Small intestine (tissue), 7 donors: ENCODE results near the gene UBE2N. TPM values are rescaled to one million over a fixed set of nuclear protein-coding genes. Genes with fewer than 3 reads are reported as not detected.
"Not testable (repeated sequence)": the region's sequence is repeated elsewhere in the genome, so short reads cannot be mapped to it uniquely, and the experiment has no call there.

Experiments
- DNase-seq, 2 donors: peaks; one replicate each; pipeline versions ENCODE4 v3.0.0 to v3.0.0-alpha.2; 2013
- FAIRE-seq: peaks from 2 replicates; lab custom pipeline; 2012; peaks lifted over from hg19 to GRCh38; lab: Jason Lieb, UNC
- H3K27ac ChIP-seq, 3 donors: one replicate each; pipeline ENCODE4 v1.5.1; 2013; ENCODE audit warnings: low read length in 2 of 3, mild to moderate bottlenecking in 2 of 3, control low read depth in 1 of 3, inconsistent platforms in 1 of 3, low read depth in 1 of 3, moderate library complexity in 1 of 3
- H3K27me3 ChIP-seq, 3 donors: one replicate each; pipeline ENCODE4 v1.6.1; 2013; ENCODE audit warnings: low read length in 3 of 3, inconsistent platforms in 1 of 3; ENCODE audit not compliant: control insufficient read depth in 3 of 3, insufficient read depth in 3 of 3
- H3K36me3 ChIP-seq, 3 donors: one replicate each; pipeline ENCODE4 v1.6.1; 2013; ENCODE audit warnings: low read length in 3 of 3, inconsistent platforms in 1 of 3, low read depth in 1 of 3, mild to moderate bottlenecking in 1 of 3, moderate library complexity in 1 of 3; ENCODE audit not compliant: control insufficient read depth in 3 of 3, insufficient read depth in 2 of 3
- H3K4me1 ChIP-seq, 3 donors: one replicate each; pipeline ENCODE4 v1.6.1; 2013; ENCODE audit warnings: low read length in 2 of 3, inconsistent platforms in 1 of 3, low read depth in 1 of 3, mild to moderate bottlenecking in 1 of 3, moderate library complexity in 1 of 3; ENCODE audit not compliant: control insufficient read depth in 3 of 3, insufficient read depth in 2 of 3
- H3K4me3 ChIP-seq, 3 donors: one replicate each; pipeline ENCODE4 v1.5.1; 2013; ENCODE audit warnings: low read length in 3 of 3, control low read depth in 1 of 3, inconsistent platforms in 1 of 3, low read depth in 1 of 3, mild to moderate bottlenecking in 1 of 3, moderate library complexity in 1 of 3
- H3K9me3 ChIP-seq, 2 donors: one replicate each; pipeline ENCODE4 v1.6.1; 2013; ENCODE audit warnings: low read depth in 1 of 2, low read length in 1 of 2; ENCODE audit not compliant: control insufficient read depth in 2 of 2, insufficient read depth in 1 of 2
- WGBS, 3 donors: extraction: QIAGEN DNeasy Blood & Tissue Kit; methylation state at CpG; one replicate each; pipeline ENCODE4 v1.1.7; 2013; 5-methylcytosine and 5-hydroxymethylcytosine counted together
- polyA plus RNA-seq, 4 donors: library from polyadenylated mRNA; stranded (reverse) in 3 of 4; unstranded in 1 of 4; fragments of 200-250 nt in 3 of 4; fragments of 120-200 nt in 1 of 4; gene quantifications; one replicate each; pipeline versions ENCODE4 v1.2.1 to v1.2.3, GENCODE V29; 2013
- donor health status: healthy with polysubstance abuse.
- donor health status: control.
- donor health status: control.
- donor health status: Bipolar disorder and iron deficiency.
- donor health status: healthy.

UBE2N gene
- polyA plus RNA-seq, 4 donors = 47.0 to 87.8 (median 59.9) TPM

DNA sequence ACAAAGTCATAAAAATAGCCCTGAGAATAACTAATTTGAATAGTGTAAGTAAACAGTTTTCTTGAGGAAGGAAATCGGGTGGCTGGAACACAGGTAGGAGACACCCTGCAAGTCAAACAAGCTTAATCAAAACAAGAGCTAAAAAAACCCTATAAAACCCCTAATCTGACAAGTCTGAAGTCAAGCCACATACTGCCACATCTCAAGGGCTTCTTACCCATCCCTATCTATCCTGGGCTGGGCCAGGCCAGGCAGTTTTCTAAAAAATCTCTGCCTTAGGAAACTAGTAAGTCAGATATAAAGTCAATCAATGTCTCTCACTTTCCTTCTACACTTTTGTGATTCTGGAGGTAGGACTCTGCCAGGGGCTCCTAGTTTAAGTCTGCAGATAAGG lies 15.3 kb downstream of the UBE2N start:
- Histone ChIP-seq H3K27ac (peak overlapping the region in 1 of 3 donors; percentile 44), H3K4me3 (no peak overlapping the region)
- FAIRE-seq = no peak

DNA sequence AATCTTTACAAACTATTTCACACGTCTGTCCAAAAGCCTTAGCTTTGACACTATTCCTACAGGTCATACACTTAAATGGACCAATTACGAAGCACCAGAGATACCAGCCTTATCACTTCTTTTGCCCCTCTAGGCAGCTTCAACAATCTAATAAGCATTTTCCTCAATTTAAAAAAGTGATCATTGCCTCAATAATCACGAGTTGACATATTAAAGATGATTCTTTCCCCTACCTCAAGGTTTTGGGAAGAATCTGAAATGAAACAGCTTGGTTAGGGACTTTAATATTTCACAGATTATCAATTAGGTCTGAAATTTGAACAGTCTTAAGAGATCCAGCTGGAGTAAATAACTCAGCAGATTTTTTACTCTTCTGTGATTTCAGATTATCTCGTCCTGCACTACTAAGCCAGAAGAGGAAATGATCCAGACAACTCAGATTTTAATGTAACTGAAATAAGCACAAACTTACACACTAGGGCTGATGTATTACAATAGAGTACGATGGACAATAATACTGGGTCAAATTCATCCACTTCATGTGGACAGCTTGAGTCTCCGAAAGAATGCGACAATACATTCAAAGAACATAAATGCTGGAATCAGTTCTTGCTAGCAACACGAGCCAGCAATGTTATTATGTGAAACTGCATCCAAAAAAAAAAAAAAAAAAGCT lies 15.9 kb downstream of the UBE2N start:
- H3K36me3 ChIP-seq = no peaks in the 10 kb centered on the region
- WGBS, 3 donors = 52 to 79% (median 72%) methylated on average over 8 of the region's 8 CpGs
- FAIRE-seq (no peak), DNase-seq (no peak)
- H3K9me3 ChIP-seq = no peaks in the 10 kb centered on the region
- H3K4me1 ChIP-seq = peaks cover 4 to 10% (median 8%) of the 10 kb centered on the region in 3 donors
- H3K27ac ChIP-seq = no peak overlapping the region
- H3K4me3 ChIP-seq = no peak overlapping the region
- no peaks in the 10 kb centered on the region for H3K27me3 ChIP-seq

More for the DNA sequence above, 15.3 kb downstream of the UBE2N start:
- no peak for DNase-seq
- Histone ChIP-seq H3K4me1 (peaks cover 4 to 11% (median 8%) of the 10 kb centered on the region in 3 donors), H3K27me3 (no peaks in the 10 kb centered on the region), H3K9me3 (no peaks in the 10 kb centered on the region), H3K36me3 (no peaks in the 10 kb centered on the region)
- 13 to 63% (median 38%) methylated on average over 1 of the region's 1 CpG for WGBS, 3 donors

DNA sequence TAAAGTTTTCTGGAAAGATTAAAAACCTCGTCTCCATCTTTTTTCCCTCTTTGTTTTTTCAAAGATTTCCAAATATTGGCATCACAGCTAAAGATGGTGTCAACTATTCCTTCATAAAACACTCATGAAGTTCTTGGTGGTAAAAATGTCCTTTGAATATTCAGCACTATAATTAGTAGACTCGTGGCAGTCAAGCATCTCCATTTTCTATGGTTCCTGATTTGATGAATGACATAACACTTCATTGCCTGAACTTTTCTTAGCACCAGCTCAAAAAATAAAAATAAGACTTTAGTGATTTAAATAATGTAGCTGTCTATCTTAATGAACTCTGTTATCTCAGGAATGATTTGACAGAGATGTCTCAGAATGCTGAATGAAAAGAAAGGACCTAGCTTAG lies 19.7 kb downstream of the UBE2N start:
- no peak for FAIRE-seq
- peaks cover 0 to 3% (median 0%) of the 10 kb centered on the region in 3 donors for H3K36me3 ChIP-seq
- H3K27ac ChIP-seq = no peak overlapping the region
- H3K4me3 ChIP-seq = no peak overlapping the region
- DNase-seq = no peak
- no peaks in the 10 kb centered on the region for H3K27me3 ChIP-seq
- 61 to 71% (median 63%) methylated on average over 2 of the region's 2 CpGs for WGBS, 3 donors
- no peaks in the 10 kb centered on the region for H3K9me3 ChIP-seq
- H3K4me1 ChIP-seq = peaks cover 4 to 10% (median 6%) of the 10 kb centered on the region in 3 donors

DNA sequence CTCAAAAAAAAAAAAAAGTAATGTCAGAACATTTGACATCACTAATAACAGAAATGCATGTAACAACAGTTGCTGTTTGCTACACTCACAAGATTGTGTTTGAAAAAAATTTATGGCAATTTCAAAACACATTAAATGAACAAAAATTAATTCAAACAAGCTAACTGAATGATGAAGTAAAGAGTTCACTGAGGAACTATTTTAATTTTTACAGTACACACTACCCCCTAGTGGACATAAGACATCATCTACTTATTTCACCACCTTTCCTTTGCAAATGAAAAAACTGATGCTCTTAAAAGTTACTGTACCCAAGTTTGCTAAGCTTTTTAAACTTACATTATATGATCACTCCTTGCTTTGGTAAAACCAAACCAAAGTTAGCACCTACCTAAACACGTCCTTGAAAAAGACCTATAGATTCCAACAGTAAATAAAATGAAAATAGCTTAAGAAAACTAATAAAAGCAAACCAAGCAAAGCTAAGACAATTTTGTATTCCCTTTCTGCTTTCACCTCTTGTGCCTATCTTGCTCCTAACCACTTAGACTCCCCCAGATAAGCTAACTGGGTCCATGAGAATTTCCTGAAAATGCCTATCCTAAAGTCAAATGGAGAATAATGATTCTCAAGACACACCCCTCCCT lies 22.2 kb downstream of the UBE2N start:
- 16 to 38% (median 21%) methylated on average over 1 of the region's 1 CpG for WGBS, 3 donors
- no peak overlapping the region for H3K4me3 ChIP-seq
- peaks cover 0 to 3% (median 0%) of the 10 kb centered on the region in 3 donors for H3K36me3 ChIP-seq
- peaks cover 0 to 9% (median 0%) of the 10 kb centered on the region in 3 donors for H3K4me1 ChIP-seq
- H3K27me3 ChIP-seq = no peaks in the 10 kb centered on the region
- FAIRE-seq (peak; percentile 57), DNase-seq (peak; percentile 61 to 65)
- no peaks in the 10 kb centered on the region for H3K9me3 ChIP-seq
- no peak overlapping the region for H3K27ac ChIP-seq

DNA sequence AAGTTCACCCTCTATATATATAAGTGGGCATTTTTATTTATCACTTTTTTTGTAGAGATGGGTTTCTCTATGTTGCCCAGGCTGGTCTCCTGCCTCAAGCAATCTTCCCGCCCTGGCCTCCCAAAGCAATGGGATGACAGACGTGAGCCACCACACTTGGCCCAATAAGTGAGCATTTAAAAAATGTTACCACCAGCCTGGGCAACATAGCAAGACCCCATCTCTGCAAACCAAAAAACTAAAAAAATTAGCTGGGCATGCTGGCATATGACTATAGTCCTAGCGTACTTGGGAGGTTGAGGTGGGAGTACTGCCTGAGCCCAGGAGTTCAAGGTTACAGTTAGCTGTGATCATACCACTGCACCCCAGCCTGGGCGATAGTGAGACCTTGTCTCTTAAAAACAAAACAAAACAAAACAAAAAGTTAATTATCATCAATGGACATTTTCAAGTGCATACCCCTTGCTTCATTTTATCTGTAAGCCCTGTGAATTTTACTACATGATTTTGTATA lies 23.7 kb downstream of the UBE2N start:
- FAIRE-seq (no peak), DNase-seq (no peak)
- H3K4me3 ChIP-seq = no peak overlapping the region
- no peak overlapping the region for H3K27ac ChIP-seq
- no peaks in the 10 kb centered on the region for H3K27me3 ChIP-seq
- H3K4me1 ChIP-seq = peaks cover 0 to 7% (median 0%) of the 10 kb centered on the region in 3 donors
- H3K36me3 ChIP-seq = peaks cover 0 to 3% (median 0%) of the 10 kb centered on the region in 3 donors
- WGBS, 3 donors = 95 to 97% (median 96%) methylated on average over 4 of the region's 4 CpGs
- no peaks in the 10 kb centered on the region for H3K9me3 ChIP-seq

DNA sequence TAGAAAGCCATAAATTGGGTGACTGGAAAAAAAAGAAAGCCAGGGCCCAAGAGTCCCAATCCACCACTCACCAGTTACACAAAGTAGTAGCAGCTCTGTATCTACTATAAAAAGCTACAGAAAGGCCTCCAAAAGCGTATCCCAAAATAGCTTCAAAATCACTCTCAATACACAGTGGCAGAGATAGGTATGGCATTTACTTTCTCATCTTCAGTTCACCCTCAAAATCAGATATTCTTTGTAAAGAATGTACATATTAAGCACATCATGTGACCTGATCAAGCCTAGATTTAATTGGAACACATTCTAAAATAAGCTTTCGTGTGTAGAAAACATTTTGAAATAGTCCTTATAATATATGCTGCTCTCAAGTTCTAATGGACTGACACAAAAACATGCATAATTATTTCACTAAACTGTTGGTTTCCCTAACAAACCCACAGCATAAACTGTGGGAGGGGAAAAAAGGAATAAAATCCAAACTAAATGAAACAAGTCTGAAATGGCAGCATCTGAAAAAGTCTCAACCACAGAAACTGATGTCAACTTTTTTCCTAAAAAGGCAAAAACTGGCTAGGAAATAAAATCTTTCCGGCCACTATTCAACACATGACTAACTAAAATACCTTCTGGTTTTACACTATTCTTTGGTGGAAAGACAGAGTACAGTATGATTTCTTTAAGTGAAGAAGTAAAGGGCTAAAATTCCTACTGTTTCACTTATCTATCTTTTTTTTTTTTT lies 25.9 kb downstream of the UBE2N start:
- H3K4me3 ChIP-seq = no peak overlapping the region
- H3K9me3 ChIP-seq = no peaks in the 10 kb centered on the region
- no peak for DNase-seq
- 57 to 83% (median 73%) methylated on average over 3 of the region's 3 CpGs for WGBS, 3 donors
- no peak for FAIRE-seq
- H3K27me3 ChIP-seq = no peaks in the 10 kb centered on the region
- peak overlapping the region in 1 of 3 donors; percentile 24 for H3K27ac ChIP-seq
- peaks cover 0 to 7% (median 0%) of the 10 kb centered on the region in 3 donors for H3K4me1 ChIP-seq
- H3K36me3 ChIP-seq = peaks cover 0 to 8% (median 0%) of the 10 kb centered on the region in 3 donors

DNA sequence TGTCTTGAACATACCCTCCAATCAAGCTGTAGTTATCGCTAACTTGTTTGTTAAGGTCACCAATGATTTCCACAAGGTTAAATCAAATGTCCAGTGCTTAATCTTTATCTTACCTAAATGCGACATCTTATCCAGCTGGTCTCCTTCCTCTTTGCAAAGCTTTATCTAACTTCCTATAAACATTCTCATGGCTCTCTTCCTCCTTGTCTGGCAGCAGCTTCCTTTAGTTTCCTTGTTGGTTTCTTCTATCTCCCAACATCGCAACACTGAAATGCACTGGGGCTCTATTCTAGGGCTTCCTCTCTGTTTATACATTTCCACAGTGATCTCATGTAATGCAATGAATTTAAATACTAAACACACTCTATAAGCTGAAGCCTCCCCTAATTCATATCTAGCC lies 28.7 kb downstream of the UBE2N start:
- no peak for DNase-seq
- FAIRE-seq = no peak
- Histone ChIP-seq H3K9me3 (no peaks in the 10 kb centered on the region), H3K27ac (no peak overlapping the region), H3K27me3 (no peaks in the 10 kb centered on the region), H3K4me3 (no peak overlapping the region), H3K36me3 (peaks cover 0 to 9% (median 3%) of the 10 kb centered on the region in 3 donors), H3K4me1 (peaks cover 0 to 7% (median 0%) of the 10 kb centered on the region in 3 donors)
- WGBS, 3 donors = 65 to 82% (median 72%) methylated on average over 3 of the region's 3 CpGs

DNA sequence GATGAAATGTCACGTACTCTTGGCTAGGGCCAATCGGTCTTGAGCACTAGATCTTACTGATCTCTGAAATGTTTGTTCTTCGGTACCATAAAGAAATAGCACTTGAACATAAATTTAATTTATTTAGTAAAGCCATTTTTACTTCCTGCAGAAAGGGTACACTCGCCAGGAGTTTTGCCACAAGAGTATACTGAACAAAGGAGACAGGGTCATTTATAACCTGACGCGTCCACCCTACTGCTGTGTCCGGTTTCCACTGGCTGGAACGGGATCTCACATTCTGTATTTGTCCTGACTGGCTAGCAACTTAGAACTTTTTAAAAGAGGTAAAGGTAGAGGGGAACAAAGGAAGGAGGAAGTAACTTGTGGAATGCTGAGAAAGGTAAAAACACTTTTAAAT lies 29.4 kb downstream of the UBE2N start:
- H3K9me3 ChIP-seq, H3K4me3 ChIP-seq, H3K4me1 ChIP-seq, H3K27me3 ChIP-seq, DNase-seq, H3K36me3 ChIP-seq, H3K27ac ChIP-seq, FAIRE-seq: not testable (repeated sequence)
- WGBS, 3 donors = 86 to 95% (median 94%) methylated on average over 8 of the region's 8 CpGs
